Gastrocnemius medialis (tissue), 4 donors: ENCODE data around the gene IFT27. TPM values are rescaled to one million over a fixed set of nuclear protein-coding genes. Genes with fewer than 3 reads are reported as not detected.

Source experiments
- ATAC-seq, 2 donors: fragments of 150-250 bp; one replicate each; pipeline ENCODE4 v1.9.1; 2016
- DNase-seq, 2 donors: peaks; one replicate each; pipeline ENCODE4 v3.0.0-alpha.2; 2019
- H3K27ac ChIP-seq, 4 donors: fragments of 200-600 bp; sonication (generic); 1 replicate in 1 of 4; 2 replicates in 3 of 4; pipeline ENCODE4 v1.5.1; 2016 to 2018; ENCODE audit warnings: mild to moderate bottlenecking in 2 of 4, moderate library complexity in 1 of 4
- H3K27me3 ChIP-seq, 3 donors: fragments of 200-600 bp; sonication (generic) in 2 of 3; 1 replicate in 1 of 3; 2 replicates in 2 of 3; pipeline versions ENCODE4 v1.5.1 to v1.6.0; 2016 to 2019; ENCODE audit warnings: mild to moderate bottlenecking in 1 of 3, moderate library complexity in 1 of 3
- H3K36me3 ChIP-seq, 2 donors: fragments of 200-600 bp; sonication (generic) in 1 of 2; one replicate each; pipeline ENCODE4 v1.5.1; 2017 to 2018
- H3K4me1 ChIP-seq, 2 donors: fragments of 200-600 bp; sonication (generic) in 1 of 2; one replicate each; pipeline ENCODE4 v1.5.1; 2016 to 2017; ENCODE audit warnings: mild to moderate bottlenecking in 2 of 2
- H3K4me3 ChIP-seq, 4 donors: fragments of 200-600 bp; sonication (generic) in 3 of 4; 1 replicate in 1 of 4; 2 replicates in 3 of 4; pipeline ENCODE4 v1.5.1; 2016 to 2019; ENCODE audit warnings: mild to moderate bottlenecking in 2 of 4
- H3K9me3 ChIP-seq, 3 donors: fragments of 200-600 bp; sonication (generic) in 2 of 3; 1 replicate in 1 of 3; 2 replicates in 2 of 3; pipeline ENCODE4 v1.5.1; 2016 to 2019
- POLR2A ChIP-seq, 2 donors: fragments of 450-650 bp; IDR thresholded peaks; one replicate each; pipeline ENCODE4 v1.6.1; 2017; ENCODE audit warnings: antibody characterized with exemption in 2 of 2, mild to moderate bottlenecking in 2 of 2, moderate library complexity in 2 of 2
- in situ Hi-C, 4 donors: fragments of 200-750 bp; cut with MboI; loops; one replicate each; pipeline versions ENCODE4 v1.15.0 to v1.8.0; 2017; ENCODE audit warnings: low sequenced_read_pairs in 4 of 4
- intact Hi-C: fragments of 100-400 bp; cut with DNase I; formaldehyde crosslinking; loops from one replicate; pipeline ENCODE4 v1.15.1; 2023; ENCODE audit warnings: low total_unique reads
- total RNA-seq, 4 donors: library from RNA; depleted of rRNA; stranded (reverse); fragments of >200 nt; gene quantifications; one replicate each; pipeline versions ENCODE4 v1.1.0 to v1.2.3, GENCODE V29; 2016
- TF ChIP-seq, protein P1 (sequence below), 5 experiments: fragments of 450-650 bp in 3 of 5; fragments of 200-600 bp in 2 of 5; sonication (generic) in 2 of 5; IDR thresholded peaks in 4 of 5; conservative IDR thresholded peaks in 1 of 5; 1 replicate in 4 of 5; 2 replicates in 1 of 5; pipeline ENCODE4 v1.5.1; 2016 to 2019; ENCODE audit warnings: antibody characterized with exemption in 5 of 5, mild to moderate bottlenecking in 3 of 5, moderate library complexity in 3 of 5

IFT27 gene
- total RNA-seq, 4 donors from 2014 or later: 2.4 to 8.3 (median 6.7) TPM

DNA sequence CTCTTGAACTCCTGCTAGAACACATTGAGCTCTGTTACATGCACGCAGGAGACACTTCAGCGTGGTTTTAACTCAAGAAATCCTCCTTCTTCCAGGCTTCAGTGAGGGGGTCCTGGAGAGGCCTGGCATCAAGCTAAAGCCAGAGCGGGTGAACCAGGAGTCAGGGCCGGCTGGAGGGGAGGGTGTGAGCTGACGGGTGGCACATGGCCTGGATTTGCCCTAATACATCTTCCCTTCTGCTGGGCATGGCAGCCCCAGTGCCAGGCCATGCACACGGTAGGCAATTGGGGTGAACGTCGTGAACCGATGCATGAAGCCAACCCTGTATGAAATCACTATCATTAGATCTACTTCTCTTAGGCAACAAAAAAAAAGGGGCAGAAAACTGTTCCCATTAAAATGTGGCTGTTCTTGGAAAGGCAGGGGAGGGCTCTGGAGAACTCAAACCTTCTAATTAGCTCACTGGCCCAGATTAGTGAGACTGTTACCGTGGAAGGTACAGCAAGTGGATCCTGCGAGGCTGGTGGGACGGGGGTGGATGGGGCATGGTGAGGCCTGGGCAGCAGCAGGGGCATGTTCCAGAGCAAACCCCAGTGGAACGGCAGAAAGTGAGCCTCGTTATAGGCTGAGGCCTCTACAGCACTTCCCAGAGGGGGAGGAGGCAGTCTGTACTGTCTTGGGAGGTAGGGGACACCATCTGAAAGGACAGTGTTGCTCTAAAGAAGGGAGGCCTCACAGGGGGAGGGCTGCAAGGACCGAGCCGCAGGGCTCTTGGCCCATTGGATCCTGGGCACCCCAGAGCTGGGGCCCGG is 10.6 kb downstream of the IFT27 start:
- Histone ChIP-seq H3K4me3 (no peak overlapping the region), H3K36me3 (peaks cover 0 to 5% of the 10 kb centered on the region in 2 donors), H3K27me3 (no peaks in the 10 kb centered on the region), H3K27ac (no peak overlapping the region), H3K9me3 (no peaks in the 10 kb centered on the region), H3K4me1 (no peaks in the 10 kb centered on the region)
- in situ Hi-C loops (no loop called here), intact Hi-C loops (no loop called here)
- DNase-seq: no peak
- ATAC-seq: no peak
- TF ChIP-seq POLR2A (IDR thresholded peaks at IDR 0.05): no peak
- TF ChIP-seq, protein P1, sequence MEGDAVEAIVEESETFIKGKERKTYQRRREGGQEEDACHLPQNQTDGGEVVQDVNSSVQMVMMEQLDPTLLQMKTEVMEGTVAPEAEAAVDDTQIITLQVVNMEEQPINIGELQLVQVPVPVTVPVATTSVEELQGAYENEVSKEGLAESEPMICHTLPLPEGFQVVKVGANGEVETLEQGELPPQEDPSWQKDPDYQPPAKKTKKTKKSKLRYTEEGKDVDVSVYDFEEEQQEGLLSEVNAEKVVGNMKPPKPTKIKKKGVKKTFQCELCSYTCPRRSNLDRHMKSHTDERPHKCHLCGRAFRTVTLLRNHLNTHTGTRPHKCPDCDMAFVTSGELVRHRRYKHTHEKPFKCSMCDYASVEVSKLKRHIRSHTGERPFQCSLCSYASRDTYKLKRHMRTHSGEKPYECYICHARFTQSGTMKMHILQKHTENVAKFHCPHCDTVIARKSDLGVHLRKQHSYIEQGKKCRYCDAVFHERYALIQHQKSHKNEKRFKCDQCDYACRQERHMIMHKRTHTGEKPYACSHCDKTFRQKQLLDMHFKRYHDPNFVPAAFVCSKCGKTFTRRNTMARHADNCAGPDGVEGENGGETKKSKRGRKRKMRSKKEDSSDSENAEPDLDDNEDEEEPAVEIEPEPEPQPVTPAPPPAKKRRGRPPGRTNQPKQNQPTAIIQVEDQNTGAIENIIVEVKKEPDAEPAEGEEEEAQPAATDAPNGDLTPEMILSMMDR (IDR thresholded peaks at IDR 0.05 in 4 of 5, conservative IDR thresholded peaks at IDR 0.05 in 1 of 5): no peak

DNA sequence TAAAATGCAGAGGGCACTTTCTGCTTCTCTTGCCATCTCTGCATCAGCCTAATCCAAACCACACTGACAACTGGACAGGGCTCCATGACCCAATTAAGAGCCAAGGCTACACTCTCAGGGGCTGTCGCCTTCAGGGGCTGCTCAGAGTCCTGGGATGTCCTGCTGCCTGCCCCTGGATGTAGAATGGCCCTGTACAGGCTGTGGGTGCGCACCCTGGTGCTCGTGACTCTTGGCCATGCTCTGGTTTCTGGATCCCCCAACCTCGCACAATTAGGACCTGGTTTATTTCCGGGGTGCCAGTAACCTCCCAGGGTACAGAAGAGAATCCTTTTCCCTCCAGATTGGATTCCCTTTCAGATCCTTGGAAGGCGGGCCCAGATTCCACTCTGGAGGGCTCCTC is 11.3 kb downstream of the IFT27 start:
- in situ Hi-C loops: no loop called here
- intact Hi-C loops: no loop called here
- no peak for DNase-seq

DNA sequence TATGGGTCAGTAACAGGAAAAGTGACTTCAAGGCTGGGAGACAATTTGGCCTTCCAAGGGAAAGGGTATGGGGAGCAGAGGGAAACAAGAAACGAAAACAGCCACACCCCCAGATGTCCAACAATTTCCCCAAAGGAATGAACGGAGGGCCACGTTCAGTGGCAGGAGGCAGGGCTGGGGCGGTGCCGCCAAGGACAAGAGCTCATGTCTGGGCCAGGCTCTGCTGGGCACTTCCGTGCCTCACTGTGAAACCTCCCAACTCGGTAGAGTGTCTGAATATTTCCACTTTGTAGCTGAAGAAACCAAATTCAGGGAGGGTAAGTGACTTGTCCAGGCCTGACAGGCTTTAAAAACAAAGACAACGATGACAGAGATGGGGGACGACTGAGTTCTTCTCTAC is 11.9 kb downstream of the IFT27 start:
- peaks cover 0 to 5% of the 10 kb centered on the region in 2 donors for H3K36me3 ChIP-seq
- H3K4me1 ChIP-seq: no peaks in the 10 kb centered on the region
- H3K9me3 ChIP-seq: no peaks in the 10 kb centered on the region
- intact Hi-C loops (no loop called here), in situ Hi-C loops (no loop called here)
- no peak overlapping the region for H3K4me3 ChIP-seq
- TF ChIP-seq, protein P1 (IDR thresholded peaks at IDR 0.05 in 4 of 5, conservative IDR thresholded peaks at IDR 0.05 in 1 of 5): no peak
- TF ChIP-seq POLR2A (IDR thresholded peaks at IDR 0.05): no peak
- no peak for ATAC-seq
- DNase-seq: no peak
- H3K27ac ChIP-seq: no peak overlapping the region
- no peaks in the 10 kb centered on the region for H3K27me3 ChIP-seq

More for the DNA sequence above, 11.3 kb downstream of the IFT27 start:
- no peak for ATAC-seq
- TF ChIP-seq, protein P1 (IDR thresholded peaks at IDR 0.05 in 4 of 5, conservative IDR thresholded peaks at IDR 0.05 in 1 of 5): no peak
- TF ChIP-seq POLR2A (IDR thresholded peaks at IDR 0.05): no peak
- Histone ChIP-seq H3K27me3 (no peaks in the 10 kb centered on the region), H3K27ac (no peak overlapping the region), H3K4me3 (no peak overlapping the region), H3K36me3 (peaks cover 0 to 5% of the 10 kb centered on the region in 2 donors), H3K9me3 (no peaks in the 10 kb centered on the region), H3K4me1 (no peaks in the 10 kb centered on the region)

DNA sequence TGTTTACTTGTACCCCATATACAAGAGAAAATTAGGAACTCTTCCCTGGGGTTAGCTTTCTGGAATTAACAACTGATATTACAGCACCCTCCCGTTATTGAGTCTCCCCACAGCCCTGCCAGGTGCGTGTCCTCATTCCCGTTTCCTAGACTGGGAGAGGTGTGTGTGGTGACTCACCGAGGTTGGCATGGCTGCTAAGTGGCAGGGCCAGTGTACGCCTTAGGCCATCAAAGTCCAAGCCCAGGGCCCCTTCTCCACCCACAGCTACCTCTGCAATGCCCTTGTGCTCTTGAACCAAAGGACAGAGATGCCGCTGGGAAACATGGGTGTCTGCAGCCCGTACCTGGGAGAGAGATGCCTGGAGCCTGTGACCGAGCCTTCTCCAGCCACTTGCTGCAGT is 12.3 kb downstream of the IFT27 start:
- Histone ChIP-seq H3K27me3 (no peaks in the 10 kb centered on the region), H3K36me3 (peaks cover 0 to 5% of the 10 kb centered on the region in 2 donors), H3K9me3 (no peaks in the 10 kb centered on the region), H3K4me3 (no peak overlapping the region), H3K4me1 (no peaks in the 10 kb centered on the region), H3K27ac (no peak overlapping the region)
- TF ChIP-seq, protein P1 (IDR thresholded peaks at IDR 0.05 in 4 of 5, conservative IDR thresholded peaks at IDR 0.05 in 1 of 5): no peak
- TF ChIP-seq POLR2A (IDR thresholded peaks at IDR 0.05): no peak
- DNase-seq: no peak
- ATAC-seq: no peak
- in situ Hi-C loops (no loop called here), intact Hi-C loops (no loop called here)
